ENCODE measurements around the gene TTLL8.

Gene TTLL8

GRCh38 chr22:50063589-50064393, 5.7 kb upstream of the TTLL8 start:
- no peak overlapping the region for H3K27ac ChIP-seq
- DNase-seq (ENCODE audit: low read depth, low spot score): no peak

GRCh38 chr22:50062509-50063135, 4.5 kb upstream of the TTLL8 start:
- DNase-seq (ENCODE audit: low read depth, low spot score): no peak
- no peak overlapping the region for H3K27ac ChIP-seq

DNA sequence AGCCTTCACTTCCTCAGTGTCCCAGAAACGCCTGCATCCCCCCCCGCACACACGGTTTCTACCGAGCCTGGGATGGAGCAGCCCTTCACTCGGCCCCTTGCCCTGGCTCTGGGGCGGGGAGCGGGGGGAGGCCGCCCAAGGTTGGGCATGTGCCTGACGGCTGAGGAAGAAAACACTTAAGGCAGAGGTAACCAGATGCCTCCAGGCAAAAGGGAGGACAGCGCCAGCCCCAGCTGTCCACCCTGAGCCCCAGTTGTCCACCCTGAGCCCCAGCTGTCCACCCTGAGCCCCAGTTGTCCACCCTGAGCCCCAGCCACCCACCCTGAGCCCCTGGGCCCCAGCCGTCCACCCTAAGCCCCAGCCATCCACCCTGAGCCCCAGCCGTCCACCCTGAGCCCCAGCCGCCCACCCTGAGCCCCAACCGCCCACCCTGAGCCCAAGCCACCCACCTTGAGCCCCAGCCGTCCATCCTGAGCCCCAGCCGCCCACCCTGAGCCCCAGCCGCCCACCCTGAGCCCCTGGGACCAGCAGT, 3.8 kb upstream of the TTLL8 start:
- H3K27ac ChIP-seq: no peak overlapping the region
- no peak for DNase-seq (ENCODE audit: low read depth, low spot score)

DNA sequence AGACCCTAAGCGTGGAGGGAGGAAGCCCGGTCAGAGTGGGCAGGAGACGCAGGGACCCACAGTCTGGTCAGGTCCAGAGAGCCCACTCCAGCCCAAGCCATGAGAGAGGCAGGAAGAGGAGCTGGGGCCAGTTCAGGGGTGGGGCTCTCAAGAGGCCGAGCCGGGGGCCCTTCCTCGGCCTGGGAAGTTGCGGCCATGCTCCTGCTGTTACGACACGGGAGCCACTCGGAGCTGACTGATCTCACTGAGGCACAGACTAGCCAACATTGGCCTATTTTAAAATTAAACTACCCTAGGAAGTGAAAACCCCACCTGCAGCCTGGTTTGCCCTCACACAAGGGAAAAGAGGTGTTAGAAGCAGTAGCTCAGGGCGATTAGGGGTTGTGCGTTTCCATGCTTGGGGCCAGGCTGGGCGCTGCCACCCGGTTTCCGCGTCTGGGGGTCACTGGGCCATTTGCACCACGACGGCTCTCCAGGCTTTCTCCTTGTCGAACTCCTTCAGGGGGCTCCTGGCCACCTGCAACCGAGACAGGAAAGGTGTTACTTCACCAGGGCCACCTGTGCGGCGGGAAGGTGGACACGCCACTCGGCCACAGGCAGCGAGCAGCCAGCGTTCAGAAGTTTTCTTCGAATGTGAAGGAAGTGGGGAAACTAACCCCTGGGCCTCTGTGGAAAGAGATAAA, 3.2 kb upstream of the TTLL8 start:
- H3K27ac ChIP-seq: no peak overlapping the region
- DNase-seq (ENCODE audit: low read depth, low spot score): no peak

DNA sequence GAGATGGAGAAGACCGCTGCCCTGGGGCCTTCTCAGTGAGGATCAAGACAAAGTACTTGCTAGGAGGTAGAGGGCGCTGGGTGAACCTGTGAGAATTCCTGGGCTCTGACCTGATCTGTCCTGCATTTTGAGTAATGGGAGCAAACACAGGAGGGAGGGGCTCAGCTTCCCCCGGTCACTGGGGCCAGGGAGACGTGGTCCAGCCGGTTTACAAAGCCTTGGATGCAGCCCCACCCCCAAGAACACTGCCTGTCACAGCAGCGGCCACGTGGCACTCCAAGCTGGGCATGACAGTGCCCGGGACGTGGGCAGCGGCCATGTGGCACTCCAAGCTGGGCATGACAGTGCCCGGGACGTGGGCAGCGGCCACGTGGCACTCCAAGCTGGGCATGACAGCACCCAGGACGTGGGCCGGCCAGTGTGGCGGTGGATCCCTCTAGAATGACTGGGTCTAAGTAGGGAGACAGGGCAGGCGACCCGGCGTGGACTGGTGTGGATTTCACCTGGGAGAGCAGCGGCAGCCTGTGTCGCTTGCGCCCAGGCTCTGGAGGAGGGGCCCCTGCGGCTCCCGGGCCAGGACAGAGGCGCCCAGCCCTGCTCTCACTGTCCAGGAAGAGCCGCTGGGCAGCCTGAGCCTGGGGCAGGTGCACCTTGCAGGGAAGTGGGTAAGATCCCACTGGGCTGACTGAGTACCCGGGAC, 2.5 kb upstream of the TTLL8 start:
- no peak overlapping the region for H3K27ac ChIP-seq
- no peak for DNase-seq (ENCODE audit: low read depth, low spot score)

DNA sequence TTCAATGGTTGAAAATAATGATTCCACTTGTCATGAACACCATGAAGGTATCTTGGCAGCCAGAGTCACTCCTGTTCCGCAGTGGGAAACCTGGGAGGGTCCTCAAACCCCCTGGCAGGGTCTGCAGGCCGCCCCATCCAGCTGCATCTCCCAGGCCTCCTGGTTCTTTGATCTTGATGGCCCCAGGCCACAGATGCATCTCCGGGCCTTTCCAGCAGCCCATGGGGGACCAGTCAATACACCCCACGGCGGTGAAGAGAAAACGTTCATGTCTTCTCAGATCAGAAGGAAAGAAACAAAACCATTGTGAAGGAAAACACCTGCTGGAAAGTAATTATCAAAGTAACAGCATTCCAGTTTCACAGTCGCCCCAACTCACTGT, 1.8 kb upstream of the TTLL8 start:
- no peak for DNase-seq (ENCODE audit: low read depth, low spot score)

GRCh38 chr22:50058906-50059880, 1.1 kb upstream of the TTLL8 start:
- DNase-seq (ENCODE audit: low read depth, low spot score): no peak

More for the DNA sequence above, 1.8 kb upstream of the TTLL8 start:
- H3K27ac ChIP-seq: no peak overlapping the region

DNA sequence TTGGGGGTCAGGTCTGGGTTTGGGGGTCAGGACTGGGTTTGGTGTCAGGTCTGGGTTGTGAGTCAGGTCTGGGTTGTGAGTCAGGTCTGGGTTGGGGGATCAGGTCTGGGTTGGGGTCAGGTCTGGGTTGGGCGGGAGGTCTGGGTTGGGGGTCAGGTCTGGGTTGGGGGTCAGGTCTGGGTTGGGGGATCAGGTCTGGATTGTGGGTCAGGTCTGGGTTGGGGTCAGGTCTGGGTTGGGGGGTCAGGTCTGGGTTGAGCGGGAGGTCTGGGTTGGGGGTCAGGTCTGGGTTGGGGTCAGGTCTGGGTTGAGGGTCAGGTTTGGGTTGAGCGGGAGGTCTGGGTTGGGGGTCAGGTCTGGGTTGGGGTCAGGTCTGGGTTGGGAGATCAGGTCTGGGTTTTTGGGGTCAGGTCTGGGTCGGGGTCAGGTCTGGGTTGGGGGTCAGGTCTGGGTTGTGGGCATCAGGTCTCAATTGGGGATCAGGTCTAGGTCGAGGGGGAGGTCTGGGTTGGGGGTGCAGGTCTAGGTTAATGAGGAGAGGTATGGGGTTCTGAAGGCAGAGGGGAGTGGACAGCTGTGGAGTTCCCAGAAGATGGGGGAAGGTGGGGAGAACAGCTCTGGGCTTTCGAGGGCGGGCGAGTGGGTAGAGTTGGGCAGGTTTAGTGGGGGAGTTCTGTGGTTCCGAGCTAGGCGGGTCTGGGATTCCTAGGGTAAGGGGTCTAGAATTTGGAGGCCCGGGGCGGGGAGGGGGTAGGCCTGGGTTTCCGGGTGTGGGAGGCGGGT, 629 bp downstream of the TTLL8 start:
- DNase-seq (ENCODE audit: low read depth, low spot score): no peak

More at GRCh38 chr22:50058906-50059880, 1.1 kb upstream of the TTLL8 start:
- H3K27ac ChIP-seq: no peak overlapping the region

GRCh38 chr22:50056214-50056972, 1.7 kb downstream of the TTLL8 start:
- H3K27ac ChIP-seq: no peak overlapping the region
- no peak for DNase-seq (ENCODE audit: low read depth, low spot score)

More for the DNA sequence above, 629 bp downstream of the TTLL8 start:
- no peak overlapping the region for H3K27ac ChIP-seq

DNA sequence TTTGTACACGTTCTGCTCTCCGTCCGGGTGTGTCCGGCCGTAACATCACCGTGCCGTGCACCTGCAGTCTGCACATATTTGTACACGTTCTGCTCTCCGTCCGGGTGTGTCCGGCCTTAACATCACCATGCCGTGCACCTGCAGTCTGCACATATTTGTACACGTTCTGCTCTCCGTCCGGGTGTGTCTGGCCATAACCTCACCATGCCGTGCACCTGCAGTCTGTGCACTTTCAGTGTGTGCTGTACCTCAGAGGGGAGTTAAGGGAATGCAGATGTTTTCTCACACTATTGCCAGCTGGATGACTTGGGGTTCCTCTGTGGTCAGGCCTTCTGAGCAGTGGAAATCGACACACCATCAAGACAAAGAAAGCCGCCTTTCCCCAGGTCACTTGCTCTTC, 4.2 kb downstream of the TTLL8 start:
- H3K27ac ChIP-seq: no peak overlapping the region
- no peak for DNase-seq (ENCODE audit: low read depth, low spot score)

GRCh38 chr22:50051930-50052329, 6.2 kb downstream of the TTLL8 start:
- DNase-seq (ENCODE audit: low read depth, low spot score): no peak

GRCh38 chr22:50049299-50050195, 8.6 kb downstream of the TTLL8 start:
- no peak overlapping the region for H3K27ac ChIP-seq
- no peak for DNase-seq (ENCODE audit: low read depth, low spot score)

More at GRCh38 chr22:50051930-50052329, 6.2 kb downstream of the TTLL8 start:
- H3K27ac ChIP-seq: no peak overlapping the region

DNA sequence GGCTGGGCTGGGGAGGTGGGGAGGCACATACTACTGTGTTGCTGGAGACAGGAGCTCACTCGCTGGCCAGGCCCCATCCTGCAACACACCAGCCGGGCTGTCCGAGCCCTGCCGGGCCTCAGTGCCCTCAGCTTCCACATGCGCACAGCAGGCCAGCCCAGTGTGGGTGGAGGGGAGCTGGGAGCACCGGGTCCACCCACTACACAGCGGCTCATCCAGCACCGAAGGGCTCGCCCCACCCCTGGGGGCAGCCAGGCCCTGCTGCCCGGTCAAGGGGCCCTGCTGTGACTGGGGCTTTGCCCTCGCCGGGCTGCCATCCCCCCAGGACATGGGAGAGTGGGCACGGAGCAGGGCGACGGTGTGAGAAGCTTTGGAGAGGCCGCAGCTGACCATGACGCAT, 9.3 kb downstream of the TTLL8 start:
- DNase-seq (ENCODE audit: low read depth, low spot score): no peak
- H3K27ac ChIP-seq: no peak overlapping the region

DNA sequence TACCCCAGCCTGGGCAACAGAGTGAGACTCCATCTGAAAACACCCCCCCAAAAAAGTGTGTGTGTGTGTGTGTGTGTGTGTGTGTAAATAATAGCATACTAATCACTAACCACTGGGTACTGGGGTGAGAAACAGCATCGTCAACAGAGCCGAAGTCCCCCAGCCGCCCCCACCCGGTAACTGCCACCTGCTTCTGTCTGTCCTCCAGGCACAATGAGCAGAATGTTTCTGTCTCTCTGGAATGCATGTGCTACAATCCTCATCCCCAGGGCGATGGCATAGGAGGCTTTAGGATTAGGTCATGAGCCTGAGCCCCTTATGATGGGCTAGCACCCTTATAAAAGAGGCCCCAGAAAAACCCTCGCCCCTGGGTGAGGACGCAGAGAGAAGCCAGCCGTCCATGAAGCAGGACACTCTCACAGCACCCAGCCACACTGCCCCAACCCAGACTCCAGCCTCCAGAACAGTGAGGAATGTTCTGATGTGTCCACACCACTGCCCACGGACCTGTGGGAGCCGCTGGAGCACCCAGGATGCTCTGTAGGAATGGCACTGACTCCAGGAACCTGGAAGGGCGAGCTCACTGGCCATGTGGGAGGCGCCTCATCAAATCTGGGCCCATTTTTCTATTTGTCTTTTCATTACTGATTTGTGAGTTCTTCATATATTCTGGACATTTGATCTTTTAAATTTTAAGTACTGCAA, 9.9 kb downstream of the TTLL8 start:
- H3K27ac ChIP-seq: no peak overlapping the region
- DNase-seq (ENCODE audit: low read depth, low spot score): no peak

DNA sequence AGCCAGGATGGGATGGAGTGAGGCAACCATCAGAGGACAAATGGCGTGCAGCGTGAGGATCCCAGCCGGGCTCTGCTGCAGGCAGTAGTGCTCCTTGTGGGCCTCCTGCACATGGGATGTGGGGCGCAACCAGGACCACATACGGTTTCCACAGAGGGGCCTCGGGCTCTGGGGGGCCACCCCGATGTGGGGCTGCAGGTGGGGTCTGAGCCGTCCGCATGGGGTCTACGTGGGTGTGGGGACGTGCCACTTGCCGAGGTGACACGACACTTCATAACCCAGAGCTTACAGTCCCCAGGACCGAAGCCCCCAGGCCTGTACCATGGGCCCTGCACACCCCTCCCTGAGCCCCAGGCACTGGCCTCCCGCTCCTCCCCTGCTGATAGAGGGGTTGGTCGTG, 10.8 kb downstream of the TTLL8 start:
- DNase-seq (ENCODE audit: low read depth, low spot score): no peak
- H3K27ac ChIP-seq: no peak overlapping the region
